Loucy (cell line): ENCODE results near the gene LIMS3.
"Not testable (repeated sequence)": the region's sequence is repeated elsewhere in the genome, so short reads cannot be mapped to it uniquely, and the experiment has no call there.

Experiments used
- EZH2phosphoT487 ChIP-seq: fragments of 200-600 bp; IDR thresholded peaks from 2 replicates; pipeline ENCODE4 v1.6.1; 2018; ENCODE audit warnings: antibody characterized with exemption, mild to moderate bottlenecking, moderate library complexity, borderline replicate concordance
- TF ChIP-seq, protein P1 (sequence below): fragments of 200-600 bp; sonication (generic); conservative IDR thresholded peaks from 2 replicates; pipeline ENCODE4 v1.5.1; 2014; ENCODE audit warnings: mild to moderate bottlenecking, antibody characterized with exemption, low read length

DNA sequence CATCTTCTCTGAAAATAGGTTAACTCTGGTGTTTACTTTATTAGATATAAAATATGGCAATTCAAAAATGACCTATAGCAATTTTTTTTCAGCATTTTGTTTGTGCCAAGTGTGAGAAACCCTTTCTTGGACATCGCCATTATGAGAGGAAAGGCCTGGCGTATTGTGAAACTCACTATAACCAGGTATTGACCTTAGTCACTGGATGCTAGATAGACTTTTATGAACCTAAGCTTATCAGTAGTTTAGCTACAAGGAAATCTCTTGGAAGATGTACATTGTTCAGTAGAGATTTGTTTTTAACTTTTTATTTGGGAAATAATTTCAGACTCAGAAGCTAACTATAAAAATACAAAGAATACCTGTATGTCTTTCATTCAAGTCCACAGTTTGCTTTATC lies 21.7 kb downstream of the LIMS3 start:
- TF ChIP-seq, protein P1, sequence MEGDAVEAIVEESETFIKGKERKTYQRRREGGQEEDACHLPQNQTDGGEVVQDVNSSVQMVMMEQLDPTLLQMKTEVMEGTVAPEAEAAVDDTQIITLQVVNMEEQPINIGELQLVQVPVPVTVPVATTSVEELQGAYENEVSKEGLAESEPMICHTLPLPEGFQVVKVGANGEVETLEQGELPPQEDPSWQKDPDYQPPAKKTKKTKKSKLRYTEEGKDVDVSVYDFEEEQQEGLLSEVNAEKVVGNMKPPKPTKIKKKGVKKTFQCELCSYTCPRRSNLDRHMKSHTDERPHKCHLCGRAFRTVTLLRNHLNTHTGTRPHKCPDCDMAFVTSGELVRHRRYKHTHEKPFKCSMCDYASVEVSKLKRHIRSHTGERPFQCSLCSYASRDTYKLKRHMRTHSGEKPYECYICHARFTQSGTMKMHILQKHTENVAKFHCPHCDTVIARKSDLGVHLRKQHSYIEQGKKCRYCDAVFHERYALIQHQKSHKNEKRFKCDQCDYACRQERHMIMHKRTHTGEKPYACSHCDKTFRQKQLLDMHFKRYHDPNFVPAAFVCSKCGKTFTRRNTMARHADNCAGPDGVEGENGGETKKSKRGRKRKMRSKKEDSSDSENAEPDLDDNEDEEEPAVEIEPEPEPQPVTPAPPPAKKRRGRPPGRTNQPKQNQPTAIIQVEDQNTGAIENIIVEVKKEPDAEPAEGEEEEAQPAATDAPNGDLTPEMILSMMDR, result not testable (repeated sequence)
- not testable (repeated sequence) for TF ChIP-seq EZH2phosphoT487
